Endothelial cell of umbilical vein (primary cell): ENCODE results near the gene SDK2. TPM values are rescaled to one million over a fixed set of nuclear protein-coding genes. Genes with fewer than 3 reads are reported as not detected.

ENCODE experiments used
- BruUV-seq: library from RNA; stranded (reverse); fragments of 400-500 nt; replicated peaks from 2 replicates; lab custom pipeline; 2021; lab: Mats Ljungman, UMichigan
- CTCF ChIA-PET: fragments of 300-600, 350-600 bp; sonication (Branson Sonifier 250); formaldehyde crosslinking; loops from one replicate; lab custom pipeline; 2021; ENCODE audit warnings: antibody characterized with exemption, inconsistent platforms; lab: Charles Lee
- POLR2A ChIA-PET: fragments of 300-600, 350-600 bp; sonication (Branson Sonifier 250); formaldehyde crosslinking; loops from one replicate; lab custom pipeline; 2021; ENCODE audit warnings: antibody characterized with exemption, inconsistent platforms; lab: Charles Lee
- DNase-seq: peaks from one replicate; pipeline ENCODE4 v3.0.0-alpha.2; 2011; ENCODE audit warnings: low read depth, low spot score
- FAIRE-seq: peaks from 2 replicates; lab custom pipeline; 2011; peaks lifted over from hg19 to GRCh38; lab: Jason Lieb, UNC
- H2AFZ ChIP-seq: 2 replicates; pipeline ENCODE4 v1.6.0; 2012; ENCODE audit warnings: low read depth, low read length, control low read depth, inconsistent platforms
- H3K27ac ChIP-seq: 2 replicates; pipeline ENCODE4 v1.5.1; 2011; ENCODE audit warnings: low read depth, mild to moderate bottlenecking, control low read depth, low read length, moderate library complexity; ENCODE audit not compliant: insufficient read depth
- H3K27me3 ChIP-seq, 2 experiments: 2 replicates each; pipeline versions ENCODE4 v1.6.0 to v1.6.1; 2011; ENCODE audit warnings: low read length in 2 of 2, mixed read lengths in 1 of 2; ENCODE audit not compliant: control insufficient read depth in 2 of 2, insufficient read depth in 2 of 2
- H3K36me3 ChIP-seq, 2 experiments: 2 replicates in 1 of 2; 3 replicates in 1 of 2; pipeline ENCODE4 v1.5.1; 2011; ENCODE audit warnings: low read length in 2 of 2, mild to moderate bottlenecking in 1 of 2, moderate library complexity in 1 of 2; ENCODE audit not compliant: control insufficient read depth in 2 of 2, insufficient read depth in 2 of 2; ENCODE audit errors: extremely low read depth in 1 of 2
- H3K4me1 ChIP-seq: 3 replicates; pipeline ENCODE4 v1.5.1; 2011; ENCODE audit warnings: mild to moderate bottlenecking, low read length; ENCODE audit not compliant: control insufficient read depth, insufficient read depth; ENCODE audit errors: extremely low read depth
- H3K4me2 ChIP-seq: 2 replicates; pipeline ENCODE4 v1.6.1; 2011; ENCODE audit warnings: low read length, control low read depth, mixed read lengths; ENCODE audit not compliant: insufficient read depth
- H3K4me3 ChIP-seq, 3 experiments: fragments of 200-600 bp in 1 of 3; sonication (generic), shearing (Covaris generic) in 1 of 3; replicated peaks in 1 of 3; 2 replicates each; pipeline ENCODE4 v1.5.1; 2011 to 2016; ENCODE audit warnings: control low read depth in 3 of 3, low read length in 3 of 3, mild to moderate bottlenecking in 2 of 3, inconsistent platforms in 1 of 3, low read depth in 1 of 3, moderate library complexity in 1 of 3; ENCODE audit not compliant: insufficient read depth in 1 of 3
- H3K79me2 ChIP-seq: 2 replicates; pipeline ENCODE4 v1.6.0; 2012; ENCODE audit warnings: low read length, inconsistent platforms; ENCODE audit not compliant: control insufficient read depth, insufficient read depth
- H3K9ac ChIP-seq: replicated peaks from 2 replicates; pipeline ENCODE3; 2011; ENCODE audit warnings: low read length, control low read depth; ENCODE audit not compliant: insufficient read depth; ENCODE audit errors: extremely low read depth
- H3K9me1 ChIP-seq: replicated peaks from 3 replicates; pipeline ENCODE4 v1.6.0; 2011; ENCODE audit warnings: mild to moderate bottlenecking, low read length; ENCODE audit not compliant: control insufficient read depth, insufficient read depth; ENCODE audit errors: extremely low read depth
- H3K9me3 ChIP-seq: replicated peaks from 2 replicates; pipeline ENCODE4 v1.5.1; 2012; ENCODE audit warnings: low read length, inconsistent platforms; ENCODE audit not compliant: control insufficient read depth, insufficient read depth
- H4K20me1 ChIP-seq: replicated peaks from 2 replicates; pipeline ENCODE3; 2011; ENCODE audit warnings: mild to moderate bottlenecking, low read length; ENCODE audit not compliant: control insufficient read depth, insufficient read depth; ENCODE audit errors: extremely low read depth
- EZH2 ChIP-seq: IDR thresholded peaks from 2 replicates; pipeline ENCODE4 v1.6.1; 2012; ENCODE audit warnings: borderline replicate concordance, low read depth, mild to moderate bottlenecking, moderate library complexity, low read length, inconsistent platforms; ENCODE audit not compliant: severe bottlenecking
- FOS ChIP-seq: IDR thresholded peaks from 2 replicates; pipeline ENCODE4 v1.6.1; 2011; ENCODE audit warnings: mild to moderate bottlenecking, low read length, moderate library complexity, borderline replicate concordance; ENCODE audit not compliant: insufficient read depth
- GATA2 ChIP-seq: IDR thresholded peaks from 2 replicates; pipeline ENCODE4 v1.7.0; 2011; ENCODE audit warnings: low read depth, mild to moderate bottlenecking, moderate library complexity, mixed read lengths, low read length; ENCODE audit not compliant: insufficient read length, insufficient read depth
- POLR2A ChIP-seq: IDR thresholded peaks from 2 replicates; pipeline ENCODE4 v1.6.1; 2012; ENCODE audit warnings: low read depth, mild to moderate bottlenecking, control low read depth, low read length
- dilution Hi-C: fragments of 300-500 bp; cut with MboI; formaldehyde crosslinking; loops from one replicate; pipeline ENCODE4 v1.15.0; 2019; ENCODE audit warnings: low sequenced_read_pairs; ENCODE audit not compliant: extremely low pct_ligation_motif_present
- intact Hi-C: fragments of 100-400 bp; cut with micrococcal nuclease; formaldehyde crosslinking; loops from one replicate; pipeline ENCODE4 v1.10.0; 2022
- polyA plus RNA-seq, 4 experiments: library from polyadenylated mRNA; depleted of rRNA in 3 of 4; stranded (reverse) in 3 of 4; unstranded in 1 of 4; fragments of >200 nt; gene quantifications; 2 replicates each; pipeline versions ENCODE4 v1.2.1 to v1.2.3, GENCODE V29; 2011 to 2012; ENCODE audit warnings: missing spikeins in 1 of 4
- total RNA-seq: library from RNA; stranded (reverse); gene quantifications from 2 replicates; pipeline ENCODE4 v1.2.3, GENCODE V29; 2021
- TF ChIP-seq, protein P1 (sequence below), 2 donors: IDR thresholded peaks; 1 replicate in 1 of 2; 2 replicates in 1 of 2; pipeline ENCODE4 v1.5.1; 2011; ENCODE audit warnings: low read length in 2 of 2, mild to moderate bottlenecking in 2 of 2, moderate library complexity in 2 of 2, control low read depth in 1 of 2, inconsistent platforms in 1 of 2, low read depth in 1 of 2; ENCODE audit not compliant: insufficient read depth in 1 of 2; ENCODE audit errors: extremely low read depth in 1 of 2
- TF ChIP-seq, protein P2 (sequence below): IDR thresholded peaks from 2 replicates; pipeline ENCODE4 v1.6.1; 2011; ENCODE audit not compliant: insufficient read depth, insufficient read length

SDK2 gene
- total and polyA plus RNA-seq, 2 donors (not counting 3 experiments of a cell fraction or from before 2014, with no cell fraction given): not detected

DNA sequence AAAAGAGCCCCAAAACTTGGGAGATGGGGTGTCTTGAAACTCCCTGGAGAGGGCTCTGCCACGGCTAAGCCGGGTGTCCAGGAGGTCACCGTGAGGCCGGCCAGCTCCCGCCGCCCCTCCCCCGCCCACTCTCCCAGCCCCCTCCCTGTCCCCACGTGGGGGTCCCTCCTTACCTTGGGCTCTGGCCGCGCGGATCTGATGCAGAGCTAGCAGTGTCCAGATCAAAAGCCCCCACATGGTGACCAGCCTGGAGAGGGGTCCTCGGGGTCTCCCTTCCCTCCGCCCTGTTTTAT is 447 bp downstream of the SDK2 start:
- Histone ChIP-seq H3K27ac (no peak overlapping the region), H3K9me1 (no peaks in the 10 kb centered on the region), H3K4me3 (no peak overlapping the region), H3K4me2 (no peak overlapping the region), H2AFZ (no peak overlapping the region), H3K36me3 (no peaks in the 10 kb centered on the region), H3K9me3 (no peaks in the 10 kb centered on the region), H3K9ac (no peak overlapping the region), H3K4me1 (no peaks in the 10 kb centered on the region), H3K27me3 (peaks cover 14 to 35% of the 10 kb centered on the region in 2 experiments), H4K20me1 (no peaks in the 10 kb centered on the region), H3K79me2 (no peaks in the 10 kb centered on the region)
- intact Hi-C loops: no loop called here
- dilution Hi-C loops: no loop called here
- TF ChIP-seq, protein P1, sequence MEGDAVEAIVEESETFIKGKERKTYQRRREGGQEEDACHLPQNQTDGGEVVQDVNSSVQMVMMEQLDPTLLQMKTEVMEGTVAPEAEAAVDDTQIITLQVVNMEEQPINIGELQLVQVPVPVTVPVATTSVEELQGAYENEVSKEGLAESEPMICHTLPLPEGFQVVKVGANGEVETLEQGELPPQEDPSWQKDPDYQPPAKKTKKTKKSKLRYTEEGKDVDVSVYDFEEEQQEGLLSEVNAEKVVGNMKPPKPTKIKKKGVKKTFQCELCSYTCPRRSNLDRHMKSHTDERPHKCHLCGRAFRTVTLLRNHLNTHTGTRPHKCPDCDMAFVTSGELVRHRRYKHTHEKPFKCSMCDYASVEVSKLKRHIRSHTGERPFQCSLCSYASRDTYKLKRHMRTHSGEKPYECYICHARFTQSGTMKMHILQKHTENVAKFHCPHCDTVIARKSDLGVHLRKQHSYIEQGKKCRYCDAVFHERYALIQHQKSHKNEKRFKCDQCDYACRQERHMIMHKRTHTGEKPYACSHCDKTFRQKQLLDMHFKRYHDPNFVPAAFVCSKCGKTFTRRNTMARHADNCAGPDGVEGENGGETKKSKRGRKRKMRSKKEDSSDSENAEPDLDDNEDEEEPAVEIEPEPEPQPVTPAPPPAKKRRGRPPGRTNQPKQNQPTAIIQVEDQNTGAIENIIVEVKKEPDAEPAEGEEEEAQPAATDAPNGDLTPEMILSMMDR (IDR thresholded peaks at IDR 0.05; ENCODE audit: extremely low read depth in 1 of 2, insufficient read depth in 1 of 2, low read depth in 1 of 2, low read length in 2 of 2): no peak
- TF ChIP-seq, protein P2, sequence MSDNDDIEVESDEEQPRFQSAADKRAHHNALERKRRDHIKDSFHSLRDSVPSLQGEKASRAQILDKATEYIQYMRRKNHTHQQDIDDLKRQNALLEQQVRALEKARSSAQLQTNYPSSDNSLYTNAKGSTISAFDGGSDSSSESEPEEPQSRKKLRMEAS: no peak
- TF ChIP-seq FOS: no peak
- no peak for TF ChIP-seq GATA2
- no peak for TF ChIP-seq POLR2A
- TF ChIP-seq EZH2: no peak
- no peak for FAIRE-seq
- ChIA-PET CTCF (no interaction called here), POLR2A (no interaction called here)
- no peak for DNase-seq
- no TSS peak for BruUV-seq
